GM21526 (cell line): ENCODE results near the gene CYB5D1.

Experiments used
- ATAC-seq: cut with Tn5 transposase; IDR thresholded peaks from one replicate; pipeline ENCODE4 v1.9.1; 2021; ENCODE audit warnings: moderate library complexity; ENCODE audit not compliant: unreplicated experiment, low FRiP score

The CYB5D1 gene

GRCh38 chr17:7883781-7884386 is 26.1 kb downstream of the CYB5D1 start:
- no peak for ATAC-seq

- ATAC-seq = no peak
Observed at GRCh38 chr17:7884581-7885366, 27.0 kb downstream of the CYB5D1 start.

- no peak for ATAC-seq
Observed at GRCh38 chr17:7885367-7886226, 27.8 kb downstream of the CYB5D1 start.

GRCh38 chr17:7886227-7887037 is 28.6 kb downstream of the CYB5D1 start:
- no peak for ATAC-seq

GRCh38 chr17:7887038-7887481 is 29.3 kb downstream of the CYB5D1 start:
- no peak for ATAC-seq

- ATAC-seq = no peak
Observed at GRCh38 chr17:7887482-7888183, 29.8 kb downstream of the CYB5D1 start.

- no peak for ATAC-seq
Observed at GRCh38 chr17:7888184-7888920, 30.5 kb downstream of the CYB5D1 start, which contains the start of gene CHD3. CHD3 (plus strand) TSS chr17:7888789; CDS start chr17:7889001, 212 bp downstream.

GRCh38 chr17:7889166-7889955 is 31.6 kb downstream of the CYB5D1 start:
- no peak for ATAC-seq

GRCh38 chr17:7893187-7893880 is 35.5 kb downstream of the CYB5D1 start:
- no peak for ATAC-seq

- ATAC-seq = no peak
Observed at GRCh38 chr17:7894226-7894625, 36.4 kb downstream of the CYB5D1 start.

GRCh38 chr17:7894866-7895265 is 37.1 kb downstream of the CYB5D1 start:
- no peak for ATAC-seq

GRCh38 chr17:7897090-7897489 is 39.3 kb downstream of the CYB5D1 start:
- ATAC-seq = no peak

GRCh38 chr17:7897773-7898172 is 40.0 kb downstream of the CYB5D1 start:
- no peak for ATAC-seq

- no peak for ATAC-seq
Observed at GRCh38 chr17:7903154-7904103, 45.6 kb downstream of the CYB5D1 start.

- ATAC-seq = no peak
Observed at GRCh38 chr17:7909089-7909488, 51.3 kb downstream of the CYB5D1 start.

GRCh38 chr17:7910281-7910680 is 52.5 kb downstream of the CYB5D1 start:
- no peak for ATAC-seq
